Activated CD4-positive, alpha-beta T cell treated with anti-CD3 and anti-CD28 coated beads, Interleukin-2, amount 50 U/mL, for 4 hours (primary cell): Measurements from ENCODE around the gene NTM.

Source experiments
- DNase-seq, 2 experiments: peaks; one replicate each; pipeline ENCODE4 v3.0.0-alpha.2; 2020

NTM gene

GRCh38 chr11:132253469-132254264, 883.3 kb downstream of the NTM start:
- DNase-seq, result no peak

- DNase-seq, result no peak
Measured at GRCh38 chr11:132254906-132255305, 884.5 kb downstream of the NTM start.

DNA sequence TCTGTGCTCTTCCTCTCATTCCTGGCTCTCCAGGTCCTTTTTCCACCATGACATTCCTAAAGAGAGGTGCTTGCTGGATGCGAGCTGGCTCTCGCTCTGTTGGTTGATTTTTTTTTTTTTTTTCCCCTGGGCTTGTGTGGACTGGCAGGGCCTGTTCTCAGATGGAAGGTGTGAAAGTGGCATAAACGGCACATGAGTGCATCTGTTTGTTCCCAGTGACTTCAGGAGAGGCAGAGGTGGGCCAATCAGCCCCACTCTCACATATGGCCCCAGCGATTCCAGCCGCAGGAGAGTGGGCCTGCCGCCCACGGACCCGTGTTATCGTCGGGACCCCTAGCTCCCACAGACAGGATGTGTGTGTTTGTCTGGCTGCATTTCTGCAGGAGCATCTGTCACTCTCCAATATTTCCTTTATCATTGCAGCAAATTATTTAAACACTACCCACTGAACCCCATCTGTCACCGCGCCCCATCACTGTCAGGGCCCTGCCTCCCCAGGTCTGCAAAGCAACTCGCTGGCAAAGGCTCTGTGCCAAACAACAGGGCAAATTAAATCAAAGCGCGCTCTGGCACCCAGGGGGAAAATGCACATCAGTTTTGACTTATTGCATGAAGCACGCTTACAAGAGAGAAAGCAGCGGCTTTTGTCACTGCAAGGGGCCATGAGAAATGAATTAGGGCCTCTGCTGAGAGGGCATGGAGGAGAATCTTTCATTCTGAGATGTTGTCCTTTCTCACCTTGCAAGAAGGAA, 886.3 kb downstream of the NTM start:
- DNase-seq, result no peak

GRCh38 chr11:132257871-132258270, 887.5 kb downstream of the NTM start:
- DNase-seq, result no peak

DNA sequence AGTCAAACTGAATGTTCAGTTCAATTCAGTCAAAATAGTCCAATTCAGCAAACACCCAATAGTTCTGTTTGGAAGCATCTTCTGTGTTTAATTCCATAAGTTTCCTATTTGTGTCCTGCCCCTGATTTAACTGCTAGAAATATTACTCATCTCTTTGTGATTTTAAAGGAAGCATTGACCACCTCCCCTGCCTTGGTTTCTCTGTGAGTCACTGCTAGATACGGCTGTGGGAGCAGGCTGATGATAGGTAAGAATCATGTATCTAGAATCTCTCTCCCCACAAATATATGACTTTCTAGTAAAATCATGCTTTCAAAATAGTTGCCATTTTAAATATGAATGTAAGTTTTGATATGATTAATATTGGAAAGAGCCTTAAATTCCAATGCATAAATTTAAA, 888.5 kb downstream of the NTM start:
- DNase-seq, result no peak

DNA sequence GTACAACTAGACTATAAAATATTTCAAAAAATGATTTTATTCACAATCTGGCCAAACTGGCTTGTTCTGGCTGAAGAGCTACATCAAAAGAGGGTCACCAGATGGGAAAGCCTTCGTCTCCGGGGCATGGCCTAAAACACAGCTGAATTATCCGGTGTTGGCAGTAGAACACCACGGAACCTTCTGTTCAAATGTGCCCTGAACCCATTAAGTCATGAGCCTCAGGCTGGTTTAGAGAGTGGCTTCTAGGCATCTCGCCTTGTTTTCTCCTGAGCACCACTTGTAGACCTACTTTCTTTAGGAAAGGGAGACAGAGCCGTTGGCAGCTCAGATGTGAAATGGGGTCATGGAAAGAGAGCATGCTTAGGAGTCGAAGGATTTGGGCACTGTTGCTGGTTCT, 890.2 kb downstream of the NTM start:
- DNase-seq, result no peak

- no peak for DNase-seq
Measured at GRCh38 chr11:132263241-132263640, 892.8 kb downstream of the NTM start.

GRCh38 chr11:132263875-132264274, 893.5 kb downstream of the NTM start:
- DNase-seq, result no peak

GRCh38 chr11:132264616-132265015, 894.2 kb downstream of the NTM start:
- DNase-seq, result no peak

DNA sequence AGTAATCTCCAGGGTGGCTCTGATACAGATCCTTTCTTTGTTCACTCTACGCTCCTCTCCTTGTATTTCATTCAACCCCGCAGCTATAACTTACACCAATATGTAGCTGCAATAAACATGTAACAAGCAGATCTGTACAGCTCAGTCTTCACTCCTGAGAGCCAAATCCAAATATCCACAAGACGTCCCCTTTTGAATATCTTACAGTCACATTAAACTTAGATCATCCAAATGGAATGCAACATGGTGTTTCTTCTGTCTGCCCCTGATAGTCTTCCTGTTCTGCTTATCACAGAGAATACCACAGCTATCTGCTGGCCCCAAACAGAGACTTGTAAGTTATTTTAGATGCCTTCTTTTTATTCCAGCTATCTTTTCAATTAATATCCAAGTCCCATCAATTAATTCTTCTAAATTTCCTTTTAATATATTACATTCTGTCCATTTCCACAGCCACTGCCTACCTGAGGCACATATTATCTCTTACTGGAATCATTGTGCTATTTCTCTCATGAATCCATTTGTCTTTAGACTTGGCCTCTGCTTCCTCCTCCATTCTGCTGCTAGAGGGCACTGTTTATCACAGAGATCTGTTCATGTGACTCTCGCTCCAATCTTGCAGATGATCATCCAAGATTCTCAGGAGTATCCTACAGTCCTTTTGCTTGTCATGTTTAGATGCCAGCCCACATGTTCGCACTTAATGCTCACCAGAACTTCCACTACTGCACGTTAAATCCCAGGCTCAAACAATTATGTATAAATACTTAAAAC, 908.6 kb downstream of the NTM start:
- no peak for DNase-seq

DNA sequence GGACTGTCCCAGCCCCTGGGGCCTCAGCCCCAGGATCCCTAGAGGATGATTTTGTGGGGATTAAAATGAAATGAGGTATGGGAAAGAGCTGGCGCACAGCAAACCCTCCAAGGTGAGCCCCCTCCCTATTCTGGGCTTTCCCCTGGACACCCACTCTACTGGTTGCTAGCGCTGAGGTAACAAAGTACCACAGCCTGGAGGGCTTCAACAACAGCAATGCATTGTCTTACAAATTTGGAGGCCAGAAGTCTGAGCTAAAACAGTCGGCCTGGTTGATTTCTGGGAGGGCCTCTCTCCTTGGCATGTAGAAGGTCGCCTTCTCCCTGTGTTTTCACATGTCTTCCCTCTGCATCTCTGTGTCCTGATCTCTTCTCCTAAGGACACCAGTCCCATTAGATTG, 913.6 kb downstream of the NTM start:
- DNase-seq, result no peak

DNA sequence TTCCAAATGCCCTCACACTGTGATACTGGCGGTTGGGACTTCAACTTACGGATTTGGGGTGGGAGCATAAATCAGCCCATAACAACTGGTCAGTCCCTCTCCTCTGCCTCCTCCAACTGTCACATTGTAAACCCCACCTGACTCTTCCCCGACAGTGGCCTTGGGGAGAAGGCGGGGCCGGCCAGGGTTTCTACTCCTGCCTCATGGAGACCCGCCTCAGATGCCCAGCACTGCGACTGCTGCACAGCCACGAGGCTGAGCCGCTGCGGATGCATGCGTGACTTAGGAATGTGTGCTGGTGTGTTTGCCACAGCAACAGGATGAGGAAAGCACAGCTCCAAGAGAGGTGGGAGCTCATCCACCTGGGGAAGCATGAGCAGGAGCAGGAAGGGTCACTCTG, 914.2 kb downstream of the NTM start:
- DNase-seq, result no peak

GRCh38 chr11:132285631-132286030, 915.2 kb downstream of the NTM start:
- no peak for DNase-seq

DNA sequence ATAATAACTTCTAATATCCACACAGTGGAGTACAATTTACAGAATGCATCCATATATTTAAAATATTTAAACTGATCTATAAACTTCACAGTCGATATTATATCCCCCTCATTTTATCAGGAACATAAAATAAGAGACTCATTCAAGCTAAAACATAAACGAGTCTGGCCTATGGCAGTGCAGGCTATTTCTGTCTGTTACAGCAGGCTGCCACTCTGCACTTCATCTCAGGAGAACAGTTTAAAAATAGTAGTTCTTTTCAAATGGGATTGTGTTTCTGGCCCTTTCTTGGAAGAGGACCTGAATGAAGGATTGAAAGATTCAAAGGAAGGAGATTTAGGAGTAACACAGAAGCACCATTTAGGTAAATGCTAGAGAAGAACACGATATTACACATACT, 915.7 kb downstream of the NTM start:
- no peak for DNase-seq

GRCh38 chr11:132288036-132288435, 917.6 kb downstream of the NTM start:
- DNase-seq, result no peak

DNA sequence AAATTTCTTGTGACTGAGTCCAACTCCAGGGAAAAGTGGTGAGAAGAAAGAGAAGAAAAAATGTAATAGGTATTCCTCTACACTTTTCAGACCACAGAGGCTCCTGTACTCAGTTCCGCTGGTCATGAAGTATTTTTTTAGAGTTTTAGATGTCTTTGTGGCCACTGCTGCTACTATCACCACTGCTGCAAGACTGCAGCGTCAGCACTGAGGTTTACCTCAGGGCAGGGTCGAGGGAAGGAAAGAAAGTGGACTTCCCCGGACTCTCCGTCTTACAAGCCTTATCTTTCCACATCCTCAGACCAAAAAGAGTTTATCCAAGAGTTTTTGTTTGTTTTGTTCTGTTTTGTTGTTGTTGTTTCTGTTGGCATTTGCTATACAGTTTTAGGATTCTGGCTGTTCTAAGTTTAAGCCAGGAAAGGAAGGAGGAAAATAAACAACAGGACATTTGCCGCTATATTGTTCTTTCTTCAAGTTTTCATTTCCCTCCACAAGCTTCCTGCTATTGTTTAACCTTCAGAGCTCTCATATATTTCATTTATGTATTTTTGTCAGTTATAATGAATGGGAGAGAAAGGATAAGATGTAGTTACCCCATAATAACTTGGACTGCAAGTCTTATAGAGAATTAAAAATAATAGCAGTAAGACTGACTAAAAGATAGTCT, 919.3 kb downstream of the NTM start:
- no peak for DNase-seq

DNA sequence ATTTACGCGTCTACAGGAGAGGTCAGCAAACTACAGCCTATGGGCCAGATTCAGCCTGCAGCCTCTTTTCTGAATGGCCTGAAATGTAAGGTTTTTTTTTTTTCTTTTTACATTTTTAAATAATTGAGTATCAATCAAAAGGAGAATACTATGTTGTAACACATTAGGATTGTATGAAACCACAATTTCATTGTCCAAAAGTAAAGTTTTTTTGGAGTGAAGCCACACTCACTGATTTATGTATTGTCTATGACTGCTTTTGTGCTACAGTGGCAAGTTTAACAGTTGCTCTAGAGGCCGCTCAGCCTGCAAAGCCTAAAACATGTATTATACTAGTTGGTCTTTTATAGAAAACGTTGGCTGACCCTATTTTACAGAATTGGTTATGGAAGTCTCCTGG, 923.2 kb downstream of the NTM start:
- no peak for DNase-seq

GRCh38 chr11:132296946-132297610, 926.7 kb downstream of the NTM start:
- DNase-seq, result no peak

GRCh38 chr11:132298357-132298756, 927.9 kb downstream of the NTM start:
- DNase-seq, result no peak

DNA sequence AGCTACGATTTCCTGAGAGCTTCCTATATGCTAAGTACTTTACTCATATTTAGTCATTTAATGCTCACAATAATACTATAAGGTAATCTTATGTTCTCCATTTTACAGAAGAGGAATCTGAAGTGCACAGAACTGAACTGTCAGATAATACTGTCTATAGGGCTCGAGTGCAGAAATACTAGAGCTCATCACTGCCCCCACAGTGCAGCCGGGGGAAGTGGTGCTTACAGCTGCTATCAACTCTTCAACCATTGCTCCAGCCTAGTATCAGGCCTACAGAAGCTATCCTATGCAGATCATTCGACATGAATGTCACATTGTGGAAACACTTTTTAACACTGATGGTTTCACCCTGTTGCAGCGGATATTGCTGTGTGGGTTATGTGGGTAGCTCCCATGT, 929.9 kb downstream of the NTM start:
- no peak for DNase-seq

DNA sequence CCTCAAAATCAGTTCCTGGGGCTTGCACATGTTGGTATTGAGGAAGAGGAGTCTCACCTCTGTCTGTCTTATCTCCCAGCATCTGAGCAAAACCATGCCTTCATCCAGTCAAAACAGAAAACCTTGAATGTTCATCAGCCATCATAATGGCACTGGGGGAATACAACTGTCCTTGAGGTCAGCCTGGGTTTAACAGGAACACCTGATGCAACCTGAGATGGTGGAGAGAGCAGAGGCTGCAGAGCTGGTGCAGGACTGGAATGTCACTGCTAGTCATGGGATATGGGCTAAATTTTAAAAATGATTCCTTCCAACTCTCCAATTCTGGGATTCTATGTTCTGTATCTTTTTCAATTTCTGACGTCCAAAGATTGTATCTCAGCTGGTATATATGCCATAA, 931.0 kb downstream of the NTM start:
- DNase-seq, result no peak

- no peak for DNase-seq
Measured at GRCh38 chr11:132301900-132302299, 931.5 kb downstream of the NTM start.
